NCI-H2029 (cell line): ENCODE results near the gene DLGAP5.

Experiments
- DNase-seq: peaks from one replicate; lab custom pipeline; 2025; lab: John Stamatoyannopoulos, UW

The DLGAP5 gene

GRCh38 chr14:55129086-55129427 lies 62.3 kb downstream of the DLGAP5 start, which contains the start of gene LGALS3:
TSS of gene LGALS3 (plus strand) at chr14:55129252. CDS start at chr14:55137374, 8,122 bp downstream.
- no peak for DNase-seq

- no peak for DNase-seq
Observed at GRCh38 chr14:55128386-55129085, 62.8 kb downstream of the DLGAP5 start.

- no peak for DNase-seq
Observed at GRCh38 chr14:55127460-55127951, 63.9 kb downstream of the DLGAP5 start.

- DNase-seq = no peak
Observed at GRCh38 chr14:55126932-55127459, 64.4 kb downstream of the DLGAP5 start.

- DNase-seq = no peak
Observed at GRCh38 chr14:55126034-55126433, 65.4 kb downstream of the DLGAP5 start.

GRCh38 chr14:55125403-55125802 lies 66.0 kb downstream of the DLGAP5 start:
- DNase-seq = peak; percentile 90

- no peak for DNase-seq
Observed at GRCh38 chr14:55124774-55125386, 66.5 kb downstream of the DLGAP5 start.

- DNase-seq = no peak
Observed at GRCh38 chr14:55123852-55124639, 67.3 kb downstream of the DLGAP5 start.

- DNase-seq = no peak
Observed at GRCh38 chr14:55123101-55123500, 68.3 kb downstream of the DLGAP5 start.

- peak; percentile 75 for DNase-seq
Observed at GRCh38 chr14:55122440-55122986, 68.9 kb downstream of the DLGAP5 start.

GRCh38 chr14:55121628-55122439 lies 69.6 kb downstream of the DLGAP5 start:
- no peak for DNase-seq

- no peak for DNase-seq
Observed at GRCh38 chr14:55120571-55121495, 70.6 kb downstream of the DLGAP5 start.

GRCh38 chr14:55118761-55119160 lies 72.6 kb downstream of the DLGAP5 start:
- no peak for DNase-seq

GRCh38 chr14:55117803-55118441 lies 73.5 kb downstream of the DLGAP5 start:
- no peak for DNase-seq

- DNase-seq = no peak
Observed at GRCh38 chr14:55116246-55117030, 74.9 kb downstream of the DLGAP5 start.

- no peak for DNase-seq
Observed at GRCh38 chr14:55115861-55116245, 75.5 kb downstream of the DLGAP5 start.

GRCh38 chr14:55115460-55115859 lies 75.9 kb downstream of the DLGAP5 start:
- no peak for DNase-seq

- DNase-seq = no peak
Observed at GRCh38 chr14:55114720-55115119, 76.7 kb downstream of the DLGAP5 start.

- DNase-seq = no peak
Observed at GRCh38 chr14:55111122-55111708, 80.2 kb downstream of the DLGAP5 start.
